HepG2 (cell line): ENCODE measurements around the gene COMMD8. TPM values are rescaled to one million over a fixed set of nuclear protein-coding genes. Genes with fewer than 3 reads are reported as not detected.
A peak's percentile ranks its signal among the peaks of the same experiment; 100 is the strongest.

Experiments
- AKNA ChIP-seq: sonication (generic); formaldehyde crosslinking; IDR thresholded peaks from 2 replicates; pipeline ENCODE4 v1.4.0; 2020; ENCODE audit warnings: missing genetic modification reagents, borderline replicate concordance
- CENPBD1 ChIP-seq: sonication (generic); formaldehyde crosslinking; IDR thresholded peaks from 2 replicates; pipeline ENCODE4 v1.8.0; 2022; ENCODE audit warnings: missing genetic modification reagents, low read depth, mild to moderate bottlenecking, borderline replicate concordance
- E2F5 ChIP-seq: sonication (generic); formaldehyde crosslinking; conservative IDR thresholded peaks from 2 replicates; pipeline ENCODE4 v1.4.0; 2020; ENCODE audit warnings: missing genetic modification reagents
- HNRNPK ChIP-seq: fragments of 200-400 bp; formaldehyde crosslinking; IDR thresholded peaks from 2 replicates; pipeline ENCODE4 v1.6.1; 2018; ENCODE audit warnings: low read length, low read depth, moderate library complexity, mild to moderate bottlenecking; ENCODE audit not compliant: poor library complexity, severe bottlenecking
- PAF1 ChIP-seq: IDR thresholded peaks from 2 replicates; pipeline ENCODE4 v1.6.1; 2016; ENCODE audit warnings: missing genetic modification reagents, missing compliant biosample characterization
- REL ChIP-seq: sonication (generic); formaldehyde crosslinking; conservative IDR thresholded peaks from 2 replicates; pipeline ENCODE4 v1.8.0; 2022; ENCODE audit warnings: mild to moderate bottlenecking, missing genetic modification reagents, moderate library complexity
- TAF1 ChIP-seq: sonication (generic); formaldehyde crosslinking; IDR thresholded peaks from 2 replicates; pipeline ENCODE4 v1.4.0; 2020; ENCODE audit warnings: missing genetic modification reagents
- TAF15 ChIP-seq: fragments of 200-400 bp; formaldehyde crosslinking; IDR thresholded peaks from one replicate; pipeline ENCODE4 v1.6.1; 2018; ENCODE audit warnings: mild to moderate bottlenecking, low read depth, low read length; ENCODE audit not compliant: poor library complexity, severe bottlenecking
- USF2 ChIP-seq, 2 experiments: sonication (generic) in 1 of 2; formaldehyde crosslinking in 1 of 2; IDR thresholded peaks; 2 replicates each; pipeline versions ENCODE4 v1.5.1 to v1.6.1; 2011 to 2020; ENCODE audit warnings: borderline replicate concordance in 1 of 2, low read depth in 1 of 2, low read length in 1 of 2, mild to moderate bottlenecking in 1 of 2, missing genetic modification reagents in 1 of 2, moderate library complexity in 1 of 2
- ZBTB2 ChIP-seq: sonication (generic); formaldehyde crosslinking; IDR thresholded peaks from 2 replicates; pipeline ENCODE4 v1.8.0; 2022; ENCODE audit warnings: low read depth, missing genetic modification reagents
- ZNF292 ChIP-seq: sonication (generic); formaldehyde crosslinking; IDR thresholded peaks from 2 replicates; pipeline ENCODE4 v1.8.1; 2022; ENCODE audit warnings: mild to moderate bottlenecking, low read depth, missing genetic modification reagents, borderline replicate concordance
- ZNF382 ChIP-seq: sonication (generic); formaldehyde crosslinking; IDR thresholded peaks from 2 replicates; pipeline ENCODE4 v1.5.0; 2020; ENCODE audit warnings: missing genetic modification reagents, mild to moderate bottlenecking, borderline replicate concordance
- ZNF580 ChIP-seq: IDR thresholded peaks from 2 replicates; pipeline ENCODE4 v1.6.1; 2016; ENCODE audit warnings: low read depth, borderline replicate concordance
- ZNF773 ChIP-seq: sonication (generic); formaldehyde crosslinking; IDR thresholded peaks from 2 replicates; pipeline ENCODE4 v1.4.0; 2020; ENCODE audit warnings: missing genetic modification reagents, borderline replicate concordance
- polyA plus RNA-seq, 8 experiments: library from polyadenylated mRNA; depleted of rRNA in 3 of 8; stranded (reverse) in 7 of 8; unstranded in 1 of 8; fragments of >200 nt; fragmentation: Illumina TruSeq in 4 of 8; extraction: Trizol in 4 of 8; gene quantifications; 2 replicates each; pipeline versions ENCODE4 v1.2.1 to v1.2.3, GENCODE V29; 2011 to 2016; ENCODE audit warnings: low read depth in 4 of 8, missing spikeins in 1 of 8, mixed read lengths in 1 of 8; ENCODE audit not compliant: insufficient read depth in 1 of 8
- total RNA-seq, 5 experiments: library from RNA; depleted of rRNA; stranded (reverse); fragments of >200 nt; fragmentation: Illumina TruSeq; extraction: Trizol; gene quantifications; 2 replicates each; pipeline ENCODE4 v1.2.3, GENCODE V29; 2016; ENCODE audit warnings: low read depth in 1 of 5
- TF ChIP-seq, protein P1 (sequence below): sonication (generic); formaldehyde crosslinking; IDR thresholded peaks from 2 replicates; pipeline ENCODE4 v1.4.0; 2020; ENCODE audit warnings: mild to moderate bottlenecking, missing genetic modification reagents, borderline replicate concordance

Gene COMMD8
- total and polyA plus RNA-seq, 2 of the 13 experiments (the other 11 are each of a cell fraction or from before 2014, with no cell fraction given) = 7.1 to 20.3 TPM

DNA sequence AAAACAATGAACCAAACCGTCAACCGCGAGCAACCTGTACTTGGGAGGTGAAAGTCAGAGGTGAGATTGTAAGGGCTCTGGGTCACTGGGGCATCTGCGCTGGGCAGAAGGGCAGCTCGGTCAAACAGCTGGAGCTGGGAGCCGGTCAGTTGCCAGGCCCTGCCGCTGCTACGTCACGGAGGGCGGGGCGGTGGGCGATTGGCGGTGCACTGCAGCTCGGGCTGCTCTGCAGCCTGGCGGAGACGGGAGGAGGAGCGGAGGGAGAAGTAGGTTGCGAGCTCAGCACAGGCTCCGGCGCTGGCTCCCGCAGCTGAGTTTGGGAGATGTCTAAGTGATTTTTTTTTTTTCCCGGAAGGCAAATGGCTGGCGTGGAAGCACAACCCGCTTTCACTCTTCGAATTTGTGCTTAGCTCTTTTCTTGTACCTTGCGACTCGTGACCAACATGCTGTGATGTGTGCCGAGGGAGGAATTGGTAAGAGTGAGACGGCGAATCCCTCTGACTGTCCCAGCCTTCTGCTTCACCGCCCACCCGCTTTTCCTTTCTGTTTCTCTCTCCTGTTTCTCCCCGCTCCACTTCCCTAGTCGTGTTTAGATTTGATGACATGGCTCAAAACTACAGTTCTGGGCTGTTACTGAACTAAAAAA is 21.7 kb upstream of the COMMD8 start, which contains the start of gene ATP10D (continued):
- TF ChIP-seq AKNA (CRISPR knock-in tag) = no peak
- no peak for TF ChIP-seq PAF1 (CRISPR knock-in tag)
- no peak for TF ChIP-seq ZNF382 (CRISPR knock-in tag)
- TF ChIP-seq ZNF773 (CRISPR knock-in tag) = no peak
- TF ChIP-seq USF2 (IDR thresholded peaks at IDR 0.05; ENCODE audit: low read depth, low read length) = no peak
- no peak for TF ChIP-seq USF2 (CRISPR knock-in tag; IDR thresholded peaks at IDR 0.05; ENCODE audit: borderline replicate concordance)
- TF ChIP-seq HNRNPK = no peak
- TF ChIP-seq, protein P1, sequence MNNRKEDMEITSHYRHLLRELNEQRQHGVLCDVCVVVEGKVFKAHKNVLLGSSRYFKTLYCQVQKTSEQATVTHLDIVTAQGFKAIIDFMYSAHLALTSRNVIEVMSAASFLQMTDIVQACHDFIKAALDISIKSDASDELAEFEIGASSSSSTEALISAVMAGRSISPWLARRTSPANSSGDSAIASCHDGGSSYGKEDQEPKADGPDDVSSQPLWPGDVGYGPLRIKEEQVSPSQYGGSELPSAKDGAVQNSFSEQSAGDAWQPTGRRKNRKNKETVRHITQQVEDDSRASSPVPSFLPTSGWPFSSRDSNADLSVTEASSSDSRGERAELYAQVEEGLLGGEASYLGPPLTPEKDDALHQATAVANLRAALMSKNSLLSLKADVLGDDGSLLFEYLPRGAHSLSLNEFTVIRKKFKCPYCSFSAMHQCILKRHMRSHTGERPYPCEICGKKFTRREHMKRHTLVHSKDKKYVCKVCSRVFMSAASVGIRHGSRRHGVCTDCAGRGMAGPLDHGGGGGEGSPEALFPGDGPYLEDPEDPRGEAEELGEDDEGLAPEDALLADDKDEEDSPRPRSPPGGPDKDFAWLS (CRISPR knock-in tag) = no peak
- no peak for TF ChIP-seq E2F5
- TF ChIP-seq ZNF580 (CRISPR knock-in tag) = peak; percentile 53; the same call in 1 of the 2 replicates
- TF ChIP-seq ZBTB2 = no peak; the same call in 1 of the 2 replicates
- TF ChIP-seq REL (CRISPR knock-in tag) = no peak
- peak; percentile 70; the same call in 1 of the 2 replicates for TF ChIP-seq TAF1 (CRISPR knock-in tag)
- TF ChIP-seq TAF15 = no peak
- peak; percentile 99 for TF ChIP-seq ZNF292
- no peak for TF ChIP-seq CENPBD1 (CRISPR knock-in tag)
